Measurements from ENCODE around the gene CALD1.

The CALD1 gene

GRCh38 chr7:134763960-134764359 is 15.5 kb upstream of the CALD1 start:
- no peak for DNase-seq

- no peak for DNase-seq
Observed at GRCh38 chr7:134764365-134764764, 15.1 kb upstream of the CALD1 start.

GRCh38 chr7:134766779-134767519 is 12.5 kb upstream of the CALD1 start:
- DNase-seq: no peak

- no peak for DNase-seq
Observed at GRCh38 chr7:134767520-134768168, 11.8 kb upstream of the CALD1 start.

GRCh38 chr7:134768243-134768642 is 11.2 kb upstream of the CALD1 start:
- no peak for DNase-seq

GRCh38 chr7:134770676-134771075 is 8.8 kb upstream of the CALD1 start:
- no peak for DNase-seq

GRCh38 chr7:134771111-134771510 is 8.3 kb upstream of the CALD1 start:
- no peak for DNase-seq

- no peak for DNase-seq
Observed at GRCh38 chr7:134771889-134772288, 7.5 kb upstream of the CALD1 start.

- DNase-seq: no peak
Observed at GRCh38 chr7:134772401-134772800, 7.0 kb upstream of the CALD1 start.

- no peak for DNase-seq
Observed at GRCh38 chr7:134773164-134773563, 6.3 kb upstream of the CALD1 start.

GRCh38 chr7:134774119-134774518 is 5.3 kb upstream of the CALD1 start:
- DNase-seq: no peak

- no peak for DNase-seq
Observed at GRCh38 chr7:134777470-134777869, 2.0 kb upstream of the CALD1 start.

- DNase-seq: no peak
Observed at GRCh38 chr7:134777908-134778580, 1.4 kb upstream of the CALD1 start.

- no peak for DNase-seq
Observed at GRCh38 chr7:134779741-134780065, 269 bp downstream of the CALD1 start.

- no peak for DNase-seq
Observed at GRCh38 chr7:134780166-134780828, 863 bp downstream of the CALD1 start.

GRCh38 chr7:134781171-134781570 is 1.7 kb downstream of the CALD1 start:
- DNase-seq: no peak

- DNase-seq: no peak
Observed at GRCh38 chr7:134782121-134782623, 2.7 kb downstream of the CALD1 start.

- DNase-seq: no peak
Observed at GRCh38 chr7:134783294-134784069, 4.0 kb downstream of the CALD1 start.

GRCh38 chr7:134784251-134785049 is 5.0 kb downstream of the CALD1 start:
- no peak for DNase-seq

GRCh38 chr7:134785842-134786241 is 6.4 kb downstream of the CALD1 start:
- DNase-seq: no peak

GRCh38 chr7:134787064-134787463 is 7.6 kb downstream of the CALD1 start:
- DNase-seq: no peak

- no peak for DNase-seq
Observed at GRCh38 chr7:134787720-134788119, 8.3 kb downstream of the CALD1 start.
